ENCODE results near the gene AGMO.

Gene AGMO

GRCh38 chr7:15582773-15583172 lies 21.0 kb upstream of the AGMO start:
- TF ChIP-seq CTCF (IDR thresholded peaks at IDR 0.05; ENCODE audit: insufficient read depth, low read depth, low read length, missing control alignments): no peak
- H3K4me3 ChIP-seq (ENCODE audit: low read depth, low read length): no peak overlapping the region
- no peak for DNase-seq (ENCODE audit: low read depth)

DNA sequence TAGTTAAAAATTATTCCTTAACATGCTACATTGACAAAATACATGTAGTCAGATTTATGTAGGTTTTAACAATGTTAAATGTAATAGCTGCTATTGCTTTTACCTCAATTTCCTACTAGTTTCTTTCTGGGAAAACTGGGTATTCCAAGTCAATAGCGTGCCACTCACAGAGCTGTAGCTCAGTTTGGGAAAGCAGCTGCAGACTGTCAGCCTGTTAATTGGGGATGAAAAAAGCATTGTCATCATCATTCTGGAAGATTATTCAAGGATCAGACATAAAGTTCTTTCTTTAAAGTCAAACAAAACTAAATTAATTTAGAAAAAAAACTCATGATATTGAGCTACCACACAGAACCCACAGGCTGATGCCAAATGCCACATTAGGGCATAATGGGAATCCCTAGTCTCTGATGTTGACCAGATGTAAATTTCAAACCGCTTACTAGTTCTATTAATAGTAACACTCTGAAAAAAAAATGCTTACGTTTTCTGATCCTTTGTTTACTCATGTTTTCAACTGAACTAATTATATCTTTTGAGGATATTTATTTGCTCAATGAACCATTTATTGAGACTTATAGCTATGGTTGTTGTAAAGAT lies 19.6 kb upstream of the AGMO start:
- no peak for TF ChIP-seq CTCF (IDR thresholded peaks at IDR 0.05; ENCODE audit: insufficient read depth, low read depth, low read length, missing control alignments)
- no peak overlapping the region for H3K4me3 ChIP-seq (ENCODE audit: low read depth, low read length)
- no peak for DNase-seq (ENCODE audit: low read depth)

DNA sequence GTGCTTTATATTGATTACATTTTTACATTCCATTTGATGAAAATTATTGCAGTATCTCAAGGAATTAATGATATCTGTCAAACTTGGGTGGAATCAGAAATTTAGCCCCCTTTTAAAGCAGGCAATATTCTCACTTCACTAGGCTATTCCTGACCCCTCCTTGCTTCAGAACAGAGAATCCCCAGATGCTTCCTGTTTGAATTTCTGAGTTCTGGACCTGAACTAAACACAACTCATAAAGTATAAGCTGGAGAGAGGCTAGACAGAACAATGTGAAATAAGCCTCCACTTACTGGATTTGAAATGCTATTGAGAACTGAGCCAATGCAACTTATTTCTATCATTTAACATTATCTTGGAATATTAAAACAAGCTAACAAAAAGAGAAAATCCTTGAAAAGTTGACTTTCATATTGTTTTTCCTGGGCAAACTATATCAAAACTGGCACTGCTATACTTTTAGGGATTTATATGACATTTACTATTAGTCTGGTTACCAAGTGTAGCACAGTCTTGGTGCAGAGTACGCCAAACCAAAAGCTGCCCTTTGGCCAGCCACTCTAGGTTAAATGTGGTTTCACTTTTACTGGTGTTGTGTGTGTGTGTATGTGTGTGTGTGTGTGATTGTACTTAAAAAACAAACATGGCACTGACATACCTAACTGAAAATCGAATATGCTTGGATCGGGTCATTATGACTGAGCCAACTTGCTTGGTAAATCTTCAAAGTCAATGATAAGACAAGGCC lies 19.0 kb upstream of the AGMO start:
- no peak overlapping the region for H3K4me3 ChIP-seq (ENCODE audit: low read depth, low read length)
- no peak for TF ChIP-seq CTCF (IDR thresholded peaks at IDR 0.05; ENCODE audit: insufficient read depth, low read depth, low read length, missing control alignments)
- no peak for DNase-seq (ENCODE audit: low read depth)

DNA sequence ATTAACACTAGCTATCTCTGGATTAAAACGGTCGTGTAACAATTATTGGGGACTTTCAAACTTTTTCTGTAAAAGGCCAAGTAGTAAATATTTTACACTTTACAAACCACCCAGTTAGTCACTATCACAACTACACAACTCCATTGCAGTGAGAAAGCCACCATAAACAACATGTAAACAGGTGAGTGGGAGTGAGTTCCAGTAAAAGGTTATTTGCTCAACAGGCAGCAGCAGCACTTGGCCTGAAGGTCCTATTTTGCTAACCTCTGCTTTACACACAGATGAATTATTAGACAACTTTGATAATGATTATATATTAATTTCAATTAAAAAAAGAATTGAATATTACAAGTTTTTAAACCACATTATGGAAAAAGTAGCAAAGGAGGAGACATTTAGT lies 15.8 kb upstream of the AGMO start:
- H3K4me3 ChIP-seq (ENCODE audit: low read depth, low read length): no peak overlapping the region
- no peak for DNase-seq (ENCODE audit: low read depth)

GRCh38 chr7:15571301-15571878 lies 9.6 kb upstream of the AGMO start:
- no peak for DNase-seq (ENCODE audit: low read depth)
- TF ChIP-seq CTCF (IDR thresholded peaks at IDR 0.05; ENCODE audit: insufficient read depth, low read depth, low read length, missing control alignments): no peak
- no peak overlapping the region for H3K4me3 ChIP-seq (ENCODE audit: low read depth, low read length)

More for the DNA sequence above, 15.8 kb upstream of the AGMO start:
- TF ChIP-seq CTCF (IDR thresholded peaks at IDR 0.05; ENCODE audit: insufficient read depth, low read depth, low read length, missing control alignments): no peak

DNA sequence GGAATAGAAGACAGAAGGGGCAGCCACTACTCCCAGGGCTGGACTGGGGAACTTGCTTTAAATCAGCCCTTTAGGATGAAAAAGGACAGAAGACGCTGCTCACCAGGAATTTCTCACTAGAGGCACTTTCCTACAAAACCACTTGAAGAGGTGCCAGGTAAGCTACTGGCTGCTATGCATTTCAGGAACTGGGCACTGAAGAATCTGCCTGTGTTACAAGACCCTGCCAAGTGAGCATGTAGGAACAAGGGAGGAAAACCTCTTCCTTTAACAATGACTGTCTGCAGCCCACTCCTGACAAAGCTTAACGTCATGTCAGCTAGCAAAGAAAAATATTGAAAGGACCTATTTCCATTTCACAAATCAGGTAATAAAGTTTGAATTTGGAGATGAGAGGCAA lies 5.8 kb upstream of the AGMO start:
- no peak for DNase-seq (ENCODE audit: low read depth)
- no peak overlapping the region for H3K4me3 ChIP-seq (ENCODE audit: low read depth, low read length)
- no peak for TF ChIP-seq CTCF (IDR thresholded peaks at IDR 0.05; ENCODE audit: insufficient read depth, low read depth, low read length, missing control alignments)
